ENCODE results near the gene TNS2.
"Not testable (repeated sequence)": the region's sequence is repeated elsewhere in the genome, so short reads cannot be mapped to it uniquely, and the experiment has no call there.

TNS2 gene

DNA sequence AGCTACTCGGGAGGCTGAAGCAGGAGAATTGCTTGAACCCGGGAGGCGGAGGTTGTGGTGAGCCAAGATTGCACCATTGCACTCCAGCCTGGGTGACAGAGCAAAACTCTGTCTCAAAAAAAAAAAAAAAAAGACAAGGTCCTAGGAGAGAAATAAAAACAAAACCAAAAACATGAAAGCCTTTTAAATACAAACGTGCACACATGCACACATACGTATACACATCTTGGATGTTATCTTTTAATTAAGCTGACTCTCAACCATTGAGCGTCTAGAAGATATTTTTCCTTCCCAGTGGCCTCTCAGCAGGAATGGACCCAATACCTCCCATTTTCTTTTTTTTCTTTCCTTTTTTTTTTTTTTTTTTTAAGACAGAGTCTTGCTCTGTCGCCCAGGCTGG, 62.6 kb downstream of the TNS2 start:
- 93% methylated on average over 7 of the region's 7 CpGs for WGBS
- H3K27me3 ChIP-seq (ENCODE audit: insufficient read depth, low read length); H3K9ac ChIP-seq (ENCODE audit: low read depth, low read length); H3K9me3 ChIP-seq (ENCODE audit: insufficient read depth, low read depth, low read length); H3K36me3 ChIP-seq (ENCODE audit: insufficient read depth, low read length); H3K27ac ChIP-seq (ENCODE audit: low read depth, low read length); H3K4me1 ChIP-seq (ENCODE audit: insufficient read depth, low read length); H3K4me3 ChIP-seq (ENCODE audit: low read length): not testable (repeated sequence)

DNA sequence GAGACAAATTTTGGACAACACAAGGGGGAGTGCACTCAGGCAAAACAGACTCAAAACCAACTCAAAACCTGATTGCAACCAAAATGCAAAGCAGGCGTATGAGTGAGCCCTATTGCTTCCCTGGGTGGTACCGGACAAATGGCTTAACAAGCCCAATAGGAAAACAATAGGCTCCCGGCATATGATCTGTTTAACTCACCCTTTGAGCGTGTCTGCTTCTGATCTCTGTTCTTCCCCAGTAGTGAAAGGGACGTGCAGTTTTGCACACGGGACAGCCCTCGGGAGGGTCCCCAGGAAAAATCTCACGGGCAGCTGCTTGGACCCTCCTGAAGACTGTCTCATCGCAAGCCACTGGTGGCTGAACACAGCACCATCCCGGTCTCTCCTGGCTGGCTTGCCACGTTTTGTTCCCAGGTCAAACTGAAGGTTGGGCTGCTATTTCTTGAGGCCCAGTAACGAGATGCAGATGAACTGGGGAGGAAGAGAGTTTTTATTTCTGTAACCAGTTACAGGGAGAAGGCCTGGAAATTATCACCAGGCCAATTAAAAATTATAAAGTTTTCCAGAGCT, 63.4 kb downstream of the TNS2 start:
- H3K4me3 ChIP-seq (ENCODE audit: low read length): no peak overlapping the region
- no peaks in the 10 kb centered on the region for H3K27me3 ChIP-seq (ENCODE audit: insufficient read depth, low read length)
- peaks cover 9% of the 10 kb centered on the region; the same call in 1 of the 2 replicates for H3K9me3 ChIP-seq (ENCODE audit: insufficient read depth, low read depth, low read length)
- WGBS: 82% methylated on average over 12 of the region's 12 CpGs
- no peak overlapping the region for H3K27ac ChIP-seq (ENCODE audit: low read depth, low read length)
- H3K4me1 ChIP-seq (ENCODE audit: insufficient read depth, low read length): no peaks in the 10 kb centered on the region
- no peaks in the 10 kb centered on the region for H3K36me3 ChIP-seq (ENCODE audit: insufficient read depth, low read length)
- H3K9ac ChIP-seq (ENCODE audit: low read depth, low read length): no peak overlapping the region

- Histone ChIP-seq H3K9ac (ENCODE audit: low read depth, low read length) (no peak overlapping the region), H3K27me3 (ENCODE audit: insufficient read depth, low read length) (no peaks in the 10 kb centered on the region), H3K9me3 (ENCODE audit: insufficient read depth, low read depth, low read length) (peaks cover 9% of the 10 kb centered on the region; the same call in 1 of the 2 replicates), H3K36me3 (ENCODE audit: insufficient read depth, low read length) (no peaks in the 10 kb centered on the region), H3K27ac (ENCODE audit: low read depth, low read length) (no peak overlapping the region), H3K4me3 (ENCODE audit: low read length) (no peak overlapping the region), H3K4me1 (ENCODE audit: insufficient read depth, low read length) (no peaks in the 10 kb centered on the region)
Observed at GRCh38 chr12:53113951-53114350, 64.1 kb downstream of the TNS2 start.
